Activated T-cell treated with anti-CD3 and anti-CD28 coated beads for 1 hour (primary cell): ENCODE data around the gene RND2.

Experiments
- DNase-seq: peaks from one replicate; pipeline ENCODE4 v3.0.0-alpha.2; 2020; ENCODE audit warnings: low read depth

Gene RND2

DNA sequence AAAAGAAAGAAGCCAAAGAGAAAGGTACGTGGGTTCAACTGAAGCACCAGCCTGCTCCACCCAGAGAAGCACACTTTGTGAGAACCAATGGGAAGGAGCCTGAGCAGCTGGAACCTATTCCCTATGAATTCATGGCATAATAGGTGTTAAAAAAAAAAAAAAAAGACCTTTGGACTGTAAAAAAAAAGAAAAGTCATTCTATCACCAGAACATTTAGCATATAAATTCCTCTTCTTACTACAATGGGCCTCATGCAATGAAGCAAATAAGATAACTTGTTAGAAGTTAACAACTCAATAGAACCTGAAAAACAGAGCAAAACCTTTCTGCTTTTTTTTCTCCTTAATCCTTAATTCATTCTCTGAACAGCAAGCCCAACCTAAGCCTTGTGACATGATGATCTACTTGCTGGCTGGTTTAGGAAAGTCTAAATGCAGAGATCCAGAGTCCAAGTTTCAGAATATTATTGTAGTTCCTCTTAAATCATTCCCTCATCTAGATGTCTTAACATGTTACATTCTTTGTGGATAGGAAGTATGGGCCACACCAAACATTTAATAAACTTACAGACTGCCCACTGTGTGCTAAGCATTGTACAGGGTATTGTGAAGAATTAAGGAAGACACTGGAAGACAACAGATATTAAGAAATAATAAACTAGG lies 54.7 kb downstream of the RND2 start:
- DNase-seq, result no peak
